DMS79 (cell line): Measurements from ENCODE around the gene SLC22A23.

Experiments used
- DNase-seq: peaks from one replicate; lab custom pipeline; 2025; lab: John Stamatoyannopoulos, UW

SLC22A23 gene

GRCh38 chr6:3369985-3370360, 86.9 kb downstream of the SLC22A23 start:
- no peak for DNase-seq

GRCh38 chr6:3368685-3369084, 88.2 kb downstream of the SLC22A23 start:
- DNase-seq, result no peak

GRCh38 chr6:3367630-3368029, 89.2 kb downstream of the SLC22A23 start:
- DNase-seq, result no peak

GRCh38 chr6:3366596-3367413, 90.0 kb downstream of the SLC22A23 start:
- DNase-seq, result no peak

- no peak for DNase-seq
These were observed 92.5 kb downstream of the SLC22A23 start for GRCh38 chr6:3364391-3364790.

- no peak for DNase-seq
These were observed 93.4 kb downstream of the SLC22A23 start for GRCh38 chr6:3363296-3364025.

GRCh38 chr6:3361312-3362037, 95.4 kb downstream of the SLC22A23 start:
- DNase-seq, result no peak

GRCh38 chr6:3360727-3361045, 96.2 kb downstream of the SLC22A23 start:
- DNase-seq, result no peak

GRCh38 chr6:3359973-3360726, 96.7 kb downstream of the SLC22A23 start:
- no peak for DNase-seq

- DNase-seq, result no peak
These were observed 97.6 kb downstream of the SLC22A23 start for GRCh38 chr6:3359101-3359752.

GRCh38 chr6:3358413-3359100, 98.3 kb downstream of the SLC22A23 start:
- DNase-seq, result no peak

- DNase-seq, result no peak
These were observed 99.2 kb downstream of the SLC22A23 start for GRCh38 chr6:3357678-3358077.

- no peak for DNase-seq
These were observed 99.9 kb downstream of the SLC22A23 start for GRCh38 chr6:3356824-3357420.

GRCh38 chr6:3356056-3356823, 100.6 kb downstream of the SLC22A23 start:
- DNase-seq, result no peak

- no peak for DNase-seq
These were observed 101.3 kb downstream of the SLC22A23 start for GRCh38 chr6:3355358-3356055.

- DNase-seq, result no peak
These were observed 101.9 kb downstream of the SLC22A23 start for GRCh38 chr6:3355011-3355357.

- no peak for DNase-seq
These were observed 102.9 kb downstream of the SLC22A23 start for GRCh38 chr6:3353939-3354338.

GRCh38 chr6:3353213-3353903, 103.5 kb downstream of the SLC22A23 start:
- DNase-seq, result no peak

GRCh38 chr6:3352678-3353077, 104.2 kb downstream of the SLC22A23 start:
- no peak for DNase-seq
